GM12873 (cell line): Measurements from ENCODE around the gene ROBO1.

Experiments used
- TF ChIP-seq, protein P1 (sequence below): IDR thresholded peaks from 2 replicates; pipeline ENCODE4 v1.5.1; 2012; ENCODE audit warnings: low read depth, mild to moderate bottlenecking, moderate library complexity, low read length, control low read depth; ENCODE audit not compliant: insufficient read depth; ENCODE audit errors: missing control alignments

Gene ROBO1

GRCh38 chr3:79477242-79477641 lies 290.6 kb downstream of the ROBO1 start:
- TF ChIP-seq, protein P1, sequence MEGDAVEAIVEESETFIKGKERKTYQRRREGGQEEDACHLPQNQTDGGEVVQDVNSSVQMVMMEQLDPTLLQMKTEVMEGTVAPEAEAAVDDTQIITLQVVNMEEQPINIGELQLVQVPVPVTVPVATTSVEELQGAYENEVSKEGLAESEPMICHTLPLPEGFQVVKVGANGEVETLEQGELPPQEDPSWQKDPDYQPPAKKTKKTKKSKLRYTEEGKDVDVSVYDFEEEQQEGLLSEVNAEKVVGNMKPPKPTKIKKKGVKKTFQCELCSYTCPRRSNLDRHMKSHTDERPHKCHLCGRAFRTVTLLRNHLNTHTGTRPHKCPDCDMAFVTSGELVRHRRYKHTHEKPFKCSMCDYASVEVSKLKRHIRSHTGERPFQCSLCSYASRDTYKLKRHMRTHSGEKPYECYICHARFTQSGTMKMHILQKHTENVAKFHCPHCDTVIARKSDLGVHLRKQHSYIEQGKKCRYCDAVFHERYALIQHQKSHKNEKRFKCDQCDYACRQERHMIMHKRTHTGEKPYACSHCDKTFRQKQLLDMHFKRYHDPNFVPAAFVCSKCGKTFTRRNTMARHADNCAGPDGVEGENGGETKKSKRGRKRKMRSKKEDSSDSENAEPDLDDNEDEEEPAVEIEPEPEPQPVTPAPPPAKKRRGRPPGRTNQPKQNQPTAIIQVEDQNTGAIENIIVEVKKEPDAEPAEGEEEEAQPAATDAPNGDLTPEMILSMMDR = no peak

- TF ChIP-seq, protein P1 = no peak
Measured at GRCh38 chr3:79473993-79474392, 293.8 kb downstream of the ROBO1 start.

GRCh38 chr3:79467721-79468120 lies 300.1 kb downstream of the ROBO1 start:
- TF ChIP-seq, protein P1 = no peak

- TF ChIP-seq, protein P1 = no peak
Measured at GRCh38 chr3:79461129-79461792, 306.5 kb downstream of the ROBO1 start.

GRCh38 chr3:79453600-79453999 lies 314.2 kb downstream of the ROBO1 start:
- TF ChIP-seq, protein P1 = no peak

DNA sequence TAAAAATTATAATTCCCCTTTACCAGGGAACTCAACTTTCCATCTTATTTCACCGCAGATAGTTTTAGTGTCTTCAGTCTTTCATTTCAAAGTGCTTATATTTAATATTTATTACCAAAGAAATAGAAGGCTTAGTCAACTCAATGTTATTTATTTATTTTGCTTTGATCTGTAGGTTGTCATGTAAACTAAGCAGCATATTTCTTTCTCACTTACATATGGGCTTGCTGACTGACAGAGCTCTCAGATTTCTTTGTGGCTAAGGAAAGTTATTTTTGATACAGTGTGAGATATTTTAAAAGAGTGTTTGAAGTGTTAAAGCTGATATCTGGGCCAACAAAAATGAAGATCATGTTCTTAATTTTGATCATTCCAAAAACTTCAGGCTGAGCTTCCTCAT lies 331.4 kb downstream of the ROBO1 start:
- TF ChIP-seq, protein P1 = no peak

DNA sequence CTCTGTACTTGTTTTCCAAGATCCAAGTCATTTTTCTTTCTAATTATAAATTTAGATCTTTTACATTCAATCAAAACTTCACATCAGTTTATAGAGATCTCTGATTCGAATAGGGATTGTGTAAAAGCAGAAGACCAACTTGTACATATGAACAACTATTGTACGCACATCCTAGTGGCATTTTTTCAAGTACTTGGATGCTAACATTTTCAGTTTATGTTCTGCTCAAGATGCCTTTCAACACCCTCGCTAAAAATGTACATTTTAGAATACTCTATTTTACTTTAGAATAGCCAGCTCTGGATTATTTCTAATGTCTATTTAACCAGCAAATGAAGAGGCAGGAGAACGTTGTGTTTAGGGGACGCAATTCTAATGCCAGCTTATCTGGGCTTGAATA lies 340.7 kb downstream of the ROBO1 start:
- TF ChIP-seq, protein P1 = no peak

DNA sequence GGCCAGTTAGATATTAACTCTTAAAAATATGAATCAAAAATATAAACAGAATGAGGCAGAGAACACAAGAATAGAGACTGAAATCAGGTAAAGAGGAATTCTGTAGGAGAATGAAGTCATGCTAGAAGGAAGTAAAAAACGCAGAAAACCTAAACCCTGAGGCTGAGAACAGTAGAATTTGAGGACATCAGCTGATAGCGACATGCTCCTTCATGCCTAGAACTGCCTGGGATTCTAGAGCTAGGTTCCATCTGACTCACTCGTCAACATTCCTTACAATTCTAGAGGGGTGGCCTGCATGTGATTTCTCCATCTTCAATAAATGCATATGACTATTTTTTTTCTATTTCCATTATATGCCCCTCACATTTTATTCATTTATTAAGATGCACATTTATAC lies 343.0 kb downstream of the ROBO1 start:
- TF ChIP-seq, protein P1 = no peak
